Astrocyte (in vitro differentiated cells and primary cell): ENCODE results near the gene MXRA8.

Source experiments
- CTCF ChIP-seq: IDR thresholded peaks from 2 replicates; pipeline ENCODE4 v1.5.1; 2011; ENCODE audit warnings: low read depth, mild to moderate bottlenecking, inconsistent platforms, low read length, moderate library complexity; ENCODE audit not compliant: insufficient read depth
- EZH2 ChIP-seq: IDR thresholded peaks from 2 replicates; pipeline ENCODE4 v1.6.1; 2012; ENCODE audit warnings: mild to moderate bottlenecking, low read length, inconsistent platforms; ENCODE audit not compliant: insufficient read depth

GRCh38 chr1:1356166-1356795, 2.1 kb downstream of the MXRA8 start:
- TF ChIP-seq CTCF = no peak
- TF ChIP-seq EZH2 = no peak
